HEK293T (cell line): Measurements from ENCODE around the gene CD69.

Experiments used
- ARNT ChIP-seq: fragments of 450-650 bp; IDR thresholded peaks from 2 replicates; pipeline ENCODE4 v1.6.1; 2017; ENCODE audit warnings: mild to moderate bottlenecking
- ELF4 ChIP-seq: fragments of 450-650 bp; IDR thresholded peaks from 2 replicates; pipeline ENCODE4 v1.6.1; 2017; ENCODE audit warnings: antibody characterized with exemption
- FOXM1 ChIP-seq: fragments of 450-650 bp; IDR thresholded peaks from 2 replicates; pipeline ENCODE4 v1.6.1; 2017; ENCODE audit warnings: mild to moderate bottlenecking, borderline replicate concordance
- HDGF ChIP-seq: fragments of 450-650 bp; IDR thresholded peaks from 2 replicates; pipeline ENCODE4 v1.6.1; 2017; ENCODE audit warnings: antibody characterized with exemption, borderline replicate concordance
- LEF1 ChIP-seq: fragments of 450-650 bp; IDR thresholded peaks from 2 replicates; pipeline ENCODE4 v1.6.1; 2017; ENCODE audit warnings: mild to moderate bottlenecking, borderline replicate concordance
- SP1 ChIP-seq: fragments of 450-650 bp; IDR thresholded peaks from 2 replicates; pipeline ENCODE4 v1.6.1; 2017
- TARDBP ChIP-seq: fragments of 450-650 bp; IDR thresholded peaks from 2 replicates; pipeline ENCODE4 v1.6.1; 2016
- ZNF384 ChIP-seq: fragments of 450-650 bp; IDR thresholded peaks from 2 replicates; pipeline ENCODE4 v1.6.1; 2016

- TF ChIP-seq SP1 (no peak), ELF4 (no peak), ARNT (no peak), ZNF384 (no peak), HDGF (no peak), LEF1 (no peak), TARDBP (no peak), FOXM1 (no peak)
Measured at GRCh38 chr12:9755567-9755966, 5.1 kb downstream of the CD69 start.
